Measurements from ENCODE around the gene LRBA. TPM values are rescaled to one million over a fixed set of nuclear protein-coding genes. Genes with fewer than 3 reads are reported as not detected.
"Not testable (repeated sequence)": the region's sequence is repeated elsewhere in the genome, so short reads cannot be mapped to it uniquely, and the experiment has no call there.

The LRBA gene
- total and polyA plus RNA-seq, 2 donors, result 11.6 to 92.0 TPM

DNA sequence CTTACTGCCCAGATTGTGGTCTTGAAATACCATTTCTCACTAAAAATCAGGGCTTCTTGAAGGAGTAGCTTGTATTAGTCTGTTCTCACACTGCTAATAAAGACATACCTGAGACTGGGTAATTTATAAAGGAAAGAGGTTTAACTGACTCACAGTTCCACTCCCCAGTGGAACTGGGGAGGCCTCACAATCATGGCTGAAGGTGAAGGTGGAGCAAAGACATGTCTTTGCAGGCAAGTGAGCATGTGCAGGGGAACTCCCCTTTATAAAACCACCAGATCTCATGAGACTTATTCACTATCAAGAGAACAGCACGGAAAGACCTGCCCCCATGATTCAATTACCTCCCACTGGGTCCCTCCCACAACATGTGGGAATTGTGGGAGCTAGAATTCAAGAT, 58.0 kb downstream of the LRBA start:
- not testable (repeated sequence) for H3K4me1 ChIP-seq (ENCODE audit: insufficient read depth); H3K27ac ChIP-seq (ENCODE audit: low read depth); H3K36me3 ChIP-seq (ENCODE audit: insufficient read depth); DNase-seq (ENCODE audit: extremely low spot score); H3K4me3 ChIP-seq (ENCODE audit: low read depth, low read length)
- WGBS, result 95% methylated on average over 1 of the region's 1 CpG

GRCh38 chr4:150953916-150954315, 61.2 kb downstream of the LRBA start:
- H3K27ac ChIP-seq (ENCODE audit: low read depth); H3K4me3 ChIP-seq (ENCODE audit: low read depth, low read length); H3K4me1 ChIP-seq (ENCODE audit: insufficient read depth); DNase-seq (ENCODE audit: extremely low spot score); H3K36me3 ChIP-seq (ENCODE audit: insufficient read depth): not testable (repeated sequence)
- WGBS, result 98% methylated on average over 25 of the region's 28 CpGs

DNA sequence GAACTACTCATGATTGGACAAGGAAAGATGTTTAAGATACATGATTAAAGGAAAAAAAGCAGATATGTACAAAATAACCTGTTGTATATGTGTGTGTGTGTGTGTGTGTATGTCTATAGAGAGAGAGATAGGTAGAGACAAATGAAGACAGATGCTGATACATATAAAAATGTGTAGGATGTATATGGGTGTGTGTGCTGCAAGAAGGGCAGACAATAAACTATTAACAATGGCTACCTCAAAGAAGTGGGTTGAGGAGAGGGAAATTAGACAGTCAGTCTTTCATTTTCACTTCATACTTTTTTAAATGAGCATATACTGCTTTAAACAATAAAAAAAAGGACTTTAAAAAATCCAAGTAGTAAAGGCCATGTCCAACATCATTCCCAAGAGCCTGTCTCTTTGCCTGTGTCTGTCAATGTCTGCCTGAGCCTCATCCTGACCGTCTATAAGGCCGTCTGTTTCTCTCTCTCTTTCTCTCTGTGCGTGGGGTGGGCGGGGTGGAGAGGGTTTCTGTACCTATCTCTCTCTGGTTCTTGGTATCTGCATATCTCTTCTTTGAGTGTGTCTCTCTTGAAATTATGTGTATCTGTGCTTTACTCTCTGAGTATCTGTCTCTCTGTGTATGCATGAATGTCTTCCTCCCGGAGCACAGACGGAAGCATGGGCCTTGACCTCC, 62.8 kb downstream of the LRBA start:
- H3K4me3 ChIP-seq (ENCODE audit: low read depth, low read length), result no peak overlapping the region
- H3K4me1 ChIP-seq (ENCODE audit: insufficient read depth), result no peaks in the 10 kb centered on the region
- H3K36me3 ChIP-seq (ENCODE audit: insufficient read depth), result no peaks in the 10 kb centered on the region
- no peak for DNase-seq (ENCODE audit: extremely low spot score)
- 95% methylated on average over 6 of the region's 6 CpGs for WGBS
- H3K27ac ChIP-seq (ENCODE audit: low read depth), result no peak overlapping the region

- Histone ChIP-seq H3K4me1 (ENCODE audit: insufficient read depth) (no peaks in the 10 kb centered on the region), H3K4me3 (ENCODE audit: low read depth, low read length) (no peak overlapping the region), H3K36me3 (ENCODE audit: insufficient read depth) (no peaks in the 10 kb centered on the region), H3K27ac (ENCODE audit: low read depth) (no peak overlapping the region)
- no peak for DNase-seq (ENCODE audit: extremely low spot score)
- WGBS, result 93% methylated on average over 2 of the region's 2 CpGs
Observed at GRCh38 chr4:150950657-150951288, 64.3 kb downstream of the LRBA start.

GRCh38 chr4:150949943-150950342, 65.1 kb downstream of the LRBA start:
- no peaks in the 10 kb centered on the region for H3K36me3 ChIP-seq (ENCODE audit: insufficient read depth)
- no peaks in the 10 kb centered on the region for H3K4me1 ChIP-seq (ENCODE audit: insufficient read depth)
- H3K27ac ChIP-seq (ENCODE audit: low read depth), result no peak overlapping the region
- no peak for DNase-seq (ENCODE audit: extremely low spot score)
- H3K4me3 ChIP-seq (ENCODE audit: low read depth, low read length), result no peak overlapping the region

GRCh38 chr4:150949342-150949741, 65.7 kb downstream of the LRBA start:
- DNase-seq (ENCODE audit: extremely low spot score), result no peak
- 98% methylated on average over 2 of the region's 2 CpGs for WGBS
- Histone ChIP-seq H3K36me3 (ENCODE audit: insufficient read depth) (no peaks in the 10 kb centered on the region), H3K4me3 (ENCODE audit: low read depth, low read length) (no peak overlapping the region), H3K27ac (ENCODE audit: low read depth) (no peak overlapping the region), H3K4me1 (ENCODE audit: insufficient read depth) (no peaks in the 10 kb centered on the region)

- 93% methylated on average over 2 of the region's 2 CpGs for WGBS
- H3K36me3 ChIP-seq (ENCODE audit: insufficient read depth), result no peaks in the 10 kb centered on the region
- DNase-seq (ENCODE audit: extremely low spot score), result no peak
- no peak overlapping the region for H3K4me3 ChIP-seq (ENCODE audit: low read depth, low read length)
- no peaks in the 10 kb centered on the region for H3K4me1 ChIP-seq (ENCODE audit: insufficient read depth)
- H3K27ac ChIP-seq (ENCODE audit: low read depth), result no peak overlapping the region
Observed at GRCh38 chr4:150948710-150949109, 66.4 kb downstream of the LRBA start.

- no peak for DNase-seq (ENCODE audit: extremely low spot score)
- Histone ChIP-seq H3K27ac (ENCODE audit: low read depth) (no peak overlapping the region), H3K4me1 (ENCODE audit: insufficient read depth) (no peaks in the 10 kb centered on the region), H3K36me3 (ENCODE audit: insufficient read depth) (no peaks in the 10 kb centered on the region), H3K4me3 (ENCODE audit: low read depth, low read length) (no peak overlapping the region)
Observed at GRCh38 chr4:150948074-150948473, 67.0 kb downstream of the LRBA start.

- no peaks in the 10 kb centered on the region for H3K4me1 ChIP-seq (ENCODE audit: insufficient read depth)
- no peak overlapping the region for H3K4me3 ChIP-seq (ENCODE audit: low read depth, low read length)
- H3K27ac ChIP-seq (ENCODE audit: low read depth), result no peak overlapping the region
- no peaks in the 10 kb centered on the region for H3K36me3 ChIP-seq (ENCODE audit: insufficient read depth)
- DNase-seq (ENCODE audit: extremely low spot score), result no peak
- WGBS, result 86% methylated on average over 6 of the region's 6 CpGs
Observed at GRCh38 chr4:150944660-150945059, 70.4 kb downstream of the LRBA start.

DNA sequence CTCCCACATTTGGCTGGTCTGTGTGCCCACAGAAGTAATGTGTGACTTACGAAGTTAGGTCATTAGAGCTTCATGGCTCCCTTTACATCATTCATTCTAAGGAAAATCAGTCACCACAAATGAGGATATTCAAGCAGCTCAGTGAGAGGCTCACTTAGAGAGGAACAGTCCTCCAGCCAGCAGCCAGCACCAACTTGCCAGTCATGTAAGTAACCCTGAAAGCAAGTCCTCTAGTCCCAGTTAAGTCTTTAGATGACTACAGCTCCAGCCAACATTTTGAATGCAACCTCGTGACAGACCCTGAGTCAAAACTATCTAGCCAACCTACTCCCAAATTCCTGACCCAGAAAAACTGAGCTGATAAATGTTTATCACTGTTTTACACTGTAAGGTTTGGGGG, 71.3 kb downstream of the LRBA start:
- H3K4me1 ChIP-seq (ENCODE audit: insufficient read depth), result no peaks in the 10 kb centered on the region
- H3K36me3 ChIP-seq (ENCODE audit: insufficient read depth), result no peaks in the 10 kb centered on the region
- H3K27ac ChIP-seq (ENCODE audit: low read depth), result no peak overlapping the region
- H3K4me3 ChIP-seq (ENCODE audit: low read depth, low read length), result no peak overlapping the region
- DNase-seq (ENCODE audit: extremely low spot score), result no peak
- 81% methylated on average over 2 of the region's 2 CpGs for WGBS

GRCh38 chr4:150943126-150943525, 72.0 kb downstream of the LRBA start:
- Histone ChIP-seq H3K4me1 (ENCODE audit: insufficient read depth) (no peaks in the 10 kb centered on the region), H3K27ac (ENCODE audit: low read depth) (no peak overlapping the region), H3K36me3 (ENCODE audit: insufficient read depth) (no peaks in the 10 kb centered on the region), H3K4me3 (ENCODE audit: low read depth, low read length) (no peak overlapping the region)
- DNase-seq (ENCODE audit: extremely low spot score), result no peak

DNA sequence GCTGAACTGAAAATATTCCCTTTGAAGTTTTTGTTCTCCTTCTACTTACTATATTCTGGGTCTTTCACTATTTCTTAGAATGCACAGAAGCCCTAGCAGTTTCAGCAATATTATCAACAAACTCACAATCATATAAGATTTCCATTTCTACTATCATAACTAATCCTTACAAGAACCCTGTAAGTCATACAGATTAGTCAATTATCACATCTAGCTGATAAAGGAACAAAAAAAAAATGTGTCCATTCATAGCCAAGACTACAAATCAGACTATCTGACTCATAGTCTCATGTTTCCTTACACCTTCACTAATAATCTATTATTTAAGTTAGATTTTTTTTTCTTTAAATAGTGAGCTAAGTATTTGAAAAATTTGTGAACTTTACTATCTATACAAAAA, 72.5 kb downstream of the LRBA start:
- Histone ChIP-seq H3K27ac (ENCODE audit: low read depth) (no peak overlapping the region), H3K4me1 (ENCODE audit: insufficient read depth) (no peaks in the 10 kb centered on the region), H3K4me3 (ENCODE audit: low read depth, low read length) (no peak overlapping the region), H3K36me3 (ENCODE audit: insufficient read depth) (no peaks in the 10 kb centered on the region)
- DNase-seq (ENCODE audit: extremely low spot score), result no peak

DNA sequence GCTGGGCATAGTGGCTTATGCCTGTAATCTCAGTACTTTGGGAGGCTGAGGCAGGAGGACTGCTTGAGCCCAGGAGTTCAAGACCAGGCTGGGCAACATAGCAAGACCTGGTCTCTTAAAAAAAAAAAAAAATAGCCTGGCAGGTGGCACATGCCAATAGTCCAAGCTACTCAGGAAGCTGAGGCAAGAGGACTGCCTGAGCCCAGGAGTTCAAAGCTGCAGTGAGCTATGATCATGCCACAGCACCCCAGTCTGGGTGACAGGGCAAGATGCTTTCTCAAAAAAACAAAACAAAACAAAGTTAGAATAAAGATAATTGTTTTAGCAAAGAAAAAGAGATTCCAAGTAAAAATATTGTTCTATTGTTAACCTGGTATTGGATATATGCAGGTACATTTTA, 75.0 kb downstream of the LRBA start:
- Histone ChIP-seq H3K4me3 (ENCODE audit: low read depth, low read length) (no peak overlapping the region), H3K27ac (ENCODE audit: low read depth) (no peak overlapping the region), H3K36me3 (ENCODE audit: insufficient read depth) (no peaks in the 10 kb centered on the region), H3K4me1 (ENCODE audit: insufficient read depth) (no peaks in the 10 kb centered on the region)
- no peak for DNase-seq (ENCODE audit: extremely low spot score)

DNA sequence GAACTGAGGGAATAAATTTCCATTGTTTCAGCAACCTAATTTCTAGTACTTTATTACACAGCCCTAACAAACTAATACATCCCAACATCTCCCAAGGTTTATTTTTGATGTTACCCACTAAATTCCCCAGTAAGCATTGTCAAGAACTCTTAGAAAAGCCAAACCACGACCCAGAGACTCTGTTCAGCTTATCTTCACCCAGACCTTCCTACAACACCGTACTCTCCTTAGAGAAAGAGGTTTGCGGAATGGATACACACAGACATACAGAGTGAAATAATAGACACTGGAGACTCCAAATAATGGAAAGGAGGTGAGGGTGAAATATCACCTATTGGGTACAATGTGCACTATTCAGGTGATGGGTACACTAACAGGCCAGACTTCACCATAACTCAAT, 75.6 kb downstream of the LRBA start:
- Histone ChIP-seq H3K4me1 (ENCODE audit: insufficient read depth) (no peaks in the 10 kb centered on the region), H3K27ac (ENCODE audit: low read depth) (no peak overlapping the region), H3K36me3 (ENCODE audit: insufficient read depth) (no peaks in the 10 kb centered on the region), H3K4me3 (ENCODE audit: low read depth, low read length) (no peak overlapping the region)
- no peak for DNase-seq (ENCODE audit: extremely low spot score)
- WGBS, result 91% methylated on average over 3 of the region's 3 CpGs

All from urinary bladder (tissue), 4 donors.